HG02970 (cell line): ENCODE measurements around the gene TBC1D16.

Source experiments
- ATAC-seq: cut with Tn5 transposase; IDR thresholded peaks from one replicate; pipeline ENCODE4 v1.9.1; 2021; ENCODE audit warnings: mild to moderate bottlenecking, moderate library complexity, moderate number of reproducible peaks; ENCODE audit not compliant: unreplicated experiment, low FRiP score

TBC1D16 gene

GRCh38 chr17:79942591-79943346 lies 92.9 kb downstream of the TBC1D16 start:
- ATAC-seq = no peak

- ATAC-seq = no peak
Measured at GRCh38 chr17:79942011-79942405, 93.7 kb downstream of the TBC1D16 start.

GRCh38 chr17:79941088-79942010 lies 94.3 kb downstream of the TBC1D16 start:
- ATAC-seq = no peak

- ATAC-seq = no peak
Measured at GRCh38 chr17:79940459-79941087, 95.1 kb downstream of the TBC1D16 start.

- ATAC-seq = no peak
Measured at GRCh38 chr17:79939755-79940458, 95.8 kb downstream of the TBC1D16 start.

- ATAC-seq = no peak
Measured at GRCh38 chr17:79939094-79939435, 96.6 kb downstream of the TBC1D16 start.

GRCh38 chr17:79938336-79939093 lies 97.2 kb downstream of the TBC1D16 start:
- ATAC-seq = no peak

GRCh38 chr17:79937391-79938335 lies 98.0 kb downstream of the TBC1D16 start:
- ATAC-seq = no peak

- no peak for ATAC-seq
Measured at GRCh38 chr17:79936641-79937381, 98.9 kb downstream of the TBC1D16 start.

GRCh38 chr17:79936050-79936449 lies 99.6 kb downstream of the TBC1D16 start:
- no peak for ATAC-seq

GRCh38 chr17:79935197-79935885 lies 100.3 kb downstream of the TBC1D16 start:
- ATAC-seq = no peak

GRCh38 chr17:79934653-79934970 lies 101.1 kb downstream of the TBC1D16 start:
- no peak for ATAC-seq

- ATAC-seq = no peak
Measured at GRCh38 chr17:79933863-79934652, 101.6 kb downstream of the TBC1D16 start.

GRCh38 chr17:79932451-79933306 lies 103.0 kb downstream of the TBC1D16 start:
- no peak for ATAC-seq

- no peak for ATAC-seq
Measured at GRCh38 chr17:79931817-79932309, 103.8 kb downstream of the TBC1D16 start.
